ENCODE measurements around the gene KASH5.

DNA sequence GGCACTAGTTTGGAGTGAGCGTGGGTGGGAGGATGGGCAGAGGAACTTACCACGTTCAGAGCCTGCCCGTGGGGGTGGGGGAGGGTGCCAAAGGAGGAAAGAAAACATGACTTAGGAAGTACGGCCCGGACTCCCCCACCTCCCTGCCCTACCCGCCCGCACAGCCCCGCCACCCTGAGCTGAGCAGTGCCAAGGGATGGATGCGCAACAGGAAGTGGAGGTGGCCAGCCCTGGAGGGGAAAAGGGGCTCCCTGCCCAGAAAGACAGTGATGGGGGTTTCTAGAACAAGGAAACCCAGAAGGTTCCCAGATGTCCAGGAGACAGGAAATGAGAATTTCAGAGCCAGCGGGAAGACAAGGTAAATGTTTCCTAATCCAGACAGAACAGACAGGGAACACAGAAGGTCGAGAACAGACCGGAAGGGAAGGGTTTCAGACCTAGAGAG lies 32.1 kb upstream of the KASH5 start:
- TF ChIP-seq, protein P1, sequence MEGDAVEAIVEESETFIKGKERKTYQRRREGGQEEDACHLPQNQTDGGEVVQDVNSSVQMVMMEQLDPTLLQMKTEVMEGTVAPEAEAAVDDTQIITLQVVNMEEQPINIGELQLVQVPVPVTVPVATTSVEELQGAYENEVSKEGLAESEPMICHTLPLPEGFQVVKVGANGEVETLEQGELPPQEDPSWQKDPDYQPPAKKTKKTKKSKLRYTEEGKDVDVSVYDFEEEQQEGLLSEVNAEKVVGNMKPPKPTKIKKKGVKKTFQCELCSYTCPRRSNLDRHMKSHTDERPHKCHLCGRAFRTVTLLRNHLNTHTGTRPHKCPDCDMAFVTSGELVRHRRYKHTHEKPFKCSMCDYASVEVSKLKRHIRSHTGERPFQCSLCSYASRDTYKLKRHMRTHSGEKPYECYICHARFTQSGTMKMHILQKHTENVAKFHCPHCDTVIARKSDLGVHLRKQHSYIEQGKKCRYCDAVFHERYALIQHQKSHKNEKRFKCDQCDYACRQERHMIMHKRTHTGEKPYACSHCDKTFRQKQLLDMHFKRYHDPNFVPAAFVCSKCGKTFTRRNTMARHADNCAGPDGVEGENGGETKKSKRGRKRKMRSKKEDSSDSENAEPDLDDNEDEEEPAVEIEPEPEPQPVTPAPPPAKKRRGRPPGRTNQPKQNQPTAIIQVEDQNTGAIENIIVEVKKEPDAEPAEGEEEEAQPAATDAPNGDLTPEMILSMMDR (conservative IDR thresholded peaks at IDR 0.05; ENCODE audit: low read depth, low read length) = no peak
- no peak for TF ChIP-seq EZH2 (IDR thresholded peaks at IDR 0.05; ENCODE audit: low read length, unreplicated experiment)
- no peak for TF ChIP-seq EZH2phosphoT487 (IDR thresholded peaks at IDR 0.05; ENCODE audit: borderline replicate concordance, low read length)

Measured in PC-3 (cell line).